ENCODE measurements around the gene PKD2L1. TPM values are rescaled to one million over a fixed set of nuclear protein-coding genes. Genes with fewer than 3 reads are reported as not detected.

PKD2L1 gene
- total and polyA plus RNA-seq, 2 of the 8 experiments (the other 6 are each of a cell fraction or from before 2014, with no cell fraction given) = 0.20 to 0.33 TPM

DNA sequence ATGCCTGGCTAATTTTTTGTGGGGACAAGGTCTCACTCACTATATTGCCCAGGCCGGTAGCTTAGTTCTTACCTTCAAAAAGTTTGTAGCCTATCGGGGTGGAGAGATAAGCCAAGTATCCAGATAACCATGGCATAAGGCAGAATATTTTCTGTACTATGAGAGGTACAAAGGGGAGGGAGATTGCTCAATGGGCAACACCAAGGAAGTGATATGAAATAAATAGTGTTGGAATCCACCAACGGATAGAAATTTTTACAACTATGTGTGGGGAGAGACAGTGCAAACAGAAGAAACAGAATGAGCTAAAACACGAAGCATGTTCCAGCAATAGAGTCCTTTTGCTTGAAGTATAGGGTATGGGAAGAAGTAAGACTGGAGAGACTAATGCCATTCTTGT, 25.1 kb upstream of the PKD2L1 start (continued):
- TF ChIP-seq EGR1 (IDR thresholded peaks at IDR 0.05; ENCODE audit: borderline replicate concordance, low read depth, low read length) (no peak), KDM5A (IDR thresholded peaks at IDR 0.05; ENCODE audit: low read length) (no peak)
- TF ChIP-seq, protein P1, sequence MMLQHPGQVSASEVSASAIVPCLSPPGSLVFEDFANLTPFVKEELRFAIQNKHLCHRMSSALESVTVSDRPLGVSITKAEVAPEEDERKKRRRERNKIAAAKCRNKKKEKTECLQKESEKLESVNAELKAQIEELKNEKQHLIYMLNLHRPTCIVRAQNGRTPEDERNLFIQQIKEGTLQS (IDR thresholded peaks at IDR 0.05; ENCODE audit: insufficient read depth, low read depth, low read length) = no peak

Data from H1 (cell line).